Tibial nerve (tissue), 4 donors: Measurements from ENCODE around the gene DCAF11. TPM values are rescaled to one million over a fixed set of nuclear protein-coding genes. Genes with fewer than 3 reads are reported as not detected.

ENCODE experiments used
- DNase-seq, 2 donors: peaks; one replicate each; pipeline ENCODE4 v3.0.0-alpha.2; 2019; ENCODE audit warnings: low spot score in 2 of 2
- H3K27ac ChIP-seq, 4 donors: fragments of 200-600 bp; sonication (generic) in 3 of 4; one replicate each; pipeline ENCODE4 v1.5.1; 2017 to 2019; ENCODE audit warnings: mild to moderate bottlenecking in 1 of 4
- H3K27me3 ChIP-seq, 2 donors: fragments of 200-600 bp; sonication (generic) in 1 of 2; one replicate each; pipeline versions ENCODE4 v1.5.1 to v1.6.0; 2017 to 2019
- H3K36me3 ChIP-seq, 3 donors: fragments of 200-600 bp; sonication (generic); one replicate each; pipeline ENCODE4 v1.5.1; 2018 to 2019
- H3K4me1 ChIP-seq, 4 donors: fragments of 200-600 bp; sonication (generic) in 3 of 4; one replicate each; pipeline ENCODE4 v1.5.1; 2017 to 2019
- H3K4me3 ChIP-seq, 4 donors: fragments of 200-600 bp; sonication (generic) in 3 of 4; one replicate each; pipeline ENCODE4 v1.5.1; 2017 to 2019; ENCODE audit warnings: mild to moderate bottlenecking in 1 of 4, moderate library complexity in 1 of 4
- H3K9me3 ChIP-seq, 4 donors: fragments of 200-600 bp; sonication (generic) in 3 of 4; one replicate each; pipeline ENCODE4 v1.5.1; 2017 to 2019
- EP300 ChIP-seq, 2 donors: sonication (generic); formaldehyde crosslinking; IDR thresholded peaks; one replicate each; pipeline ENCODE4 v1.6.1; 2017; ENCODE audit warnings: antibody characterized with exemption in 2 of 2, mild to moderate bottlenecking in 1 of 2
- POLR2A ChIP-seq, 2 donors: fragments of 450-650 bp; IDR thresholded peaks; one replicate each; pipeline ENCODE4 v1.6.1; 2017; ENCODE audit warnings: antibody characterized with exemption in 2 of 2, mild to moderate bottlenecking in 2 of 2, moderate library complexity in 2 of 2
- WGBS, 2 donors: methylation state at CpG; one replicate each; pipeline ENCODE4 v1.1.5; 2018; 5-methylcytosine and 5-hydroxymethylcytosine counted together
- total RNA-seq, 4 donors: library from RNA; depleted of rRNA; stranded (reverse); fragments of >200 nt; gene quantifications; one replicate each; pipeline ENCODE4 v1.1.0, GENCODE V29; 2016
- TF ChIP-seq, protein P1 (sequence below), 5 experiments: fragments of 200-600 bp in 3 of 5; fragments of 450-650 bp in 2 of 5; sonication (generic) in 3 of 5; IDR thresholded peaks; one replicate each; pipeline ENCODE4 v1.5.1; 2016 to 2019; ENCODE audit warnings: antibody characterized with exemption in 5 of 5, mild to moderate bottlenecking in 3 of 5, moderate library complexity in 2 of 5

DCAF11 gene
- 100 to 1,000 TPM in 2 of 4 donors, 10 to 100 TPM in 2; 68.9 to 126 (median 98.9) TPM for total RNA-seq

DNA sequence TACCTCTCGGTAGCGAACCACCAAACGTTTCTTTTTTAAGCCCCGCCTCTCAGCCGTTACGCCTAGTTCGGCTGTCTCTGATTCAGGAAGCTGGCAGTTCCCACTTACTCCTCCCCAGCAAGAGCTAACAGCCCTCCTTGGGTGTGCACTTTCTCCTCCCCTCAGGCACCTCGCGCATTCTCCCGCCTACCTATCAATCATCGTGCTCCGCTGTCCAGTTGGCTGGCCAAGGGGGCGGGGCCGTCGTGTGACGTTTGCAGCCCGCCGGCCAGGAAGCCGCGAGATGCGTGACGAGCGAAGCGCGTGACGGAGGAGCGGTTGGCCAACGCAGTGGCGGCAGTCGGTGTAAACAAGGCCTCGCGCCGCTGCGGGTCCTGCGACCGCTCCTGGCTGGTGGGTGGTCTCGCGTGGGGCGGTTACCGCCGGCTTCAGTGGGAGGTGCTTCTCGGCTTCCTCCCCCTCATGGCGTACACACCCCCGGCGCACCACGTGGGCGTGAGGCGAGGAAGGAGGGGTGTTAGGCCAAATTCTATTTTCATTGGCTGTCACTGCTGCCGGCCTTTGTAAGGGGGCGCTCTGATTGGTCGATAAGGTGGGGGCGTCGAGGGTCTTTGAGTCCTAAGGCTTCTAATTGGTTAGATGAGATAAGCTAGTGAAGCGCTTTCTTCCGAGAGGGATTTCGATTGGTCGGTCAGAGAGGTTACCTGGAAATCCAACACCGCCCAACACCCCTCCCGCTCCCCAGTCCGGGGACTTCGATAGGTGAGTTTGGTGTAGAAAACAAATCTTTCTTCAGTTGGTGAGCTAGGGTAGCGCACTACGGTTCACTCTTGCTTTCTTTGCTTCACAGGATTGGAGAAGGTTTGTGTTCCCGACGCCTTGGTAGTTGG is at the start of gene DCAF11, which contains the start of gene NRL:
Gene DCAF11, plus strand, starts transcription at position 246 of the 890 bp plus-strand sequence. CDS start 818 bp downstream, outside the sequence.
Gene NRL, minus strand, starts transcription at position 418 of the 890 bp plus-strand sequence. CDS start 32,101 bp downstream, outside the sequence.
- Histone ChIP-seq H3K4me1 (peaks cover 4 to 19% (median 11%) of the 10 kb centered on the region in 4 donors), H3K27ac (peak within 1 kb of the TSS; percentile 99 to 100 (median 99)), H3K9me3 (no peaks in the 10 kb centered on the region), H3K27me3 (no peaks in the 10 kb centered on the region), H3K36me3 (peaks cover 0 to 32% (median 25%) of the 10 kb centered on the region in 3 donors), H3K4me3 (peak within 1 kb of the TSS; percentile 46 to 81 (median 76))
- 1% methylated on average over 54 to 57 of the region's 65 CpGs for WGBS, 2 donors
- DNase-seq: peak; percentile 97 to 98
- TF ChIP-seq EP300 (IDR thresholded peaks at IDR 0.05): peak; percentile 92 to 99
- TF ChIP-seq, protein P1, sequence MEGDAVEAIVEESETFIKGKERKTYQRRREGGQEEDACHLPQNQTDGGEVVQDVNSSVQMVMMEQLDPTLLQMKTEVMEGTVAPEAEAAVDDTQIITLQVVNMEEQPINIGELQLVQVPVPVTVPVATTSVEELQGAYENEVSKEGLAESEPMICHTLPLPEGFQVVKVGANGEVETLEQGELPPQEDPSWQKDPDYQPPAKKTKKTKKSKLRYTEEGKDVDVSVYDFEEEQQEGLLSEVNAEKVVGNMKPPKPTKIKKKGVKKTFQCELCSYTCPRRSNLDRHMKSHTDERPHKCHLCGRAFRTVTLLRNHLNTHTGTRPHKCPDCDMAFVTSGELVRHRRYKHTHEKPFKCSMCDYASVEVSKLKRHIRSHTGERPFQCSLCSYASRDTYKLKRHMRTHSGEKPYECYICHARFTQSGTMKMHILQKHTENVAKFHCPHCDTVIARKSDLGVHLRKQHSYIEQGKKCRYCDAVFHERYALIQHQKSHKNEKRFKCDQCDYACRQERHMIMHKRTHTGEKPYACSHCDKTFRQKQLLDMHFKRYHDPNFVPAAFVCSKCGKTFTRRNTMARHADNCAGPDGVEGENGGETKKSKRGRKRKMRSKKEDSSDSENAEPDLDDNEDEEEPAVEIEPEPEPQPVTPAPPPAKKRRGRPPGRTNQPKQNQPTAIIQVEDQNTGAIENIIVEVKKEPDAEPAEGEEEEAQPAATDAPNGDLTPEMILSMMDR (IDR thresholded peaks at IDR 0.05): peak in 2 of 5 experiments; percentile 46 to 63
- peak in 1 of 2 donors; percentile 53 for TF ChIP-seq POLR2A (IDR thresholded peaks at IDR 0.05)

- TF ChIP-seq POLR2A (IDR thresholded peaks at IDR 0.05) (no peak), EP300 (IDR thresholded peaks at IDR 0.05) (no peak)
- TF ChIP-seq, protein P1 (IDR thresholded peaks at IDR 0.05): no peak
- Histone ChIP-seq H3K4me1 (no peaks in the 10 kb centered on the region), H3K4me3 (no peak overlapping the region), H3K9me3 (no peaks in the 10 kb centered on the region), H3K27ac (no peak overlapping the region), H3K27me3 (no peaks in the 10 kb centered on the region), H3K36me3 (no peaks in the 10 kb centered on the region)
- no peak for DNase-seq
- WGBS, 2 donors: 88% methylated on average over 11 to 15 of the region's 15 CpGs
Measured at GRCh38 chr14:24064856-24065255, 49.7 kb upstream of the DCAF11 start.

DNA sequence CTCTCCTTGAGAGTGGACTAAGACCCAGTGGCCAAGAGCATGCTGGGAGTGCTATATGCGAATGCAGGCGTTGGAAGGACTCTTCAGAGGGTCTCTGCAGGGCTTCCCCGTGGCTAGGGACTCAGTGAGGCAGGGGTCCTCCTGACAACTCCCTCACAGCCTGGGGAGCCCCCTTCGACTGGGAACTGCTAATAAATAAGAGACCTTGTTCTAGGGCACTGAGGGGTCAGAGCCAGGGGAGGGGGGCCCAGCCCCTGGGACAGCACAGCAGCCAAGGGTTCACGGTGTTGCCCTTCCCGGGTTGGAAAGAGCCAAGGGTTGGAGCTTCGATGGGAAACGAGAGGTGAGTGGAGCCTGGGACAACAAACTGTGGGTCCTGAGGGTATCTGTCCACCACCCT is 49.2 kb upstream of the DCAF11 start:
- Histone ChIP-seq H3K4me3 (no peak overlapping the region), H3K27ac (no peak overlapping the region), H3K27me3 (no peaks in the 10 kb centered on the region), H3K9me3 (no peaks in the 10 kb centered on the region), H3K36me3 (no peaks in the 10 kb centered on the region), H3K4me1 (no peaks in the 10 kb centered on the region)
- 45 to 59% methylated on average over 8 of the region's 8 CpGs for WGBS, 2 donors
- TF ChIP-seq EP300 (IDR thresholded peaks at IDR 0.05): no peak
- TF ChIP-seq, protein P1 (IDR thresholded peaks at IDR 0.05): no peak
- TF ChIP-seq POLR2A (IDR thresholded peaks at IDR 0.05): no peak
- DNase-seq: no peak

DNA sequence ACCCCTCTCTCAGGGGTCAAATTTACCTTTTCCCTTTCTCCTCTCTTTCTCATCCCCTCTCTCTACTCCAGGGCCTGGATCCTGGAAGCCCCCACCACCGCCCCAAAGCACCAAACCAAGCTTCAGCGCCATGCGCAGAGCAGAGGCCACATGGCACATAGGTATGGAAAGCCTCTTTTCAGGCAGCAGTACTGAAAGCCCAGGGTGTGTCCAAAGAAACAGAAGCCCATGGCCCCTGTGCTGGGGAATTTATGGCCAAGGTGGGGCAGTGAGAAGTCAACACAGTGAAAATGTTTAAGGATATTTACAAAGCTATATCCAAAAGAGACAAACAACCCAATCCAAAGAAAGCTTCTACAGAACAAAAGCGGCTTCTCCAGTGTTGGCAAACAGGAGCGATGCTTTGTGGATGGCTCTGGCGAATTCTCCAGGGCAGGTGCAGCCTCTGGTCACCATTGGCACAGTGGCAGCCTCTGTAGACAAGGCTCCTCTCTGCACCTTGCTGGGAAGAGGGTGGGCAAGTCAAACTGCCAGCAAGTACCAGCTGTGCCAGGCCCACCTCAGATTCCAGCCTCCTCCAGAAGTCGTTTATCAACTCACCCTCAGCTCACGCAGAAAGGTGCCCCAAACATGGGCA is 48.0 kb upstream of the DCAF11 start:
- Histone ChIP-seq H3K27me3 (peaks cover 0 to 10% of the 10 kb centered on the region in 2 donors), H3K4me3 (no peak overlapping the region), H3K36me3 (no peaks in the 10 kb centered on the region), H3K4me1 (no peaks in the 10 kb centered on the region), H3K9me3 (no peaks in the 10 kb centered on the region), H3K27ac (no peak overlapping the region)
- TF ChIP-seq, protein P1 (IDR thresholded peaks at IDR 0.05): no peak
- TF ChIP-seq EP300 (IDR thresholded peaks at IDR 0.05): no peak
- TF ChIP-seq POLR2A (IDR thresholded peaks at IDR 0.05): no peak
- WGBS, 2 donors: 84 to 88% methylated on average over 8 of the region's 8 CpGs
- DNase-seq: no peak
